Fibroblast of lung (primary cell): ENCODE measurements around the gene P2RX1. TPM values are rescaled to one million over a fixed set of nuclear protein-coding genes. Genes with fewer than 3 reads are reported as not detected.

ENCODE experiments used
- DNase-seq, 2 donors: peaks; one replicate each; pipeline versions ENCODE4 v3.0.0 to v3.0.0-alpha.2; 2010; ENCODE audit warnings: low read depth in 2 of 2
- H2AFZ ChIP-seq: 2 replicates; pipeline ENCODE4 v1.5.1; 2012; ENCODE audit warnings: low read length, control low read depth, inconsistent platforms
- H3K27ac ChIP-seq: 2 replicates; pipeline ENCODE4 v1.5.1; 2011; ENCODE audit warnings: low read length, control low read depth; ENCODE audit not compliant: insufficient read depth
- H3K27me3 ChIP-seq: 2 replicates; pipeline ENCODE4 v1.5.1; 2011; ENCODE audit warnings: mild to moderate bottlenecking, low read length; ENCODE audit not compliant: control insufficient read depth, insufficient read depth
- H3K36me3 ChIP-seq: 2 replicates; pipeline ENCODE4 v1.5.1; 2011; ENCODE audit warnings: low read length; ENCODE audit not compliant: control insufficient read depth, insufficient read depth
- H3K4me1 ChIP-seq: 2 replicates; pipeline ENCODE4 v1.5.1; 2011; ENCODE audit warnings: low read length; ENCODE audit not compliant: control insufficient read depth, insufficient read depth; ENCODE audit errors: extremely low read depth
- H3K4me2 ChIP-seq: 2 replicates; pipeline ENCODE4 v1.5.1; 2011; ENCODE audit warnings: low read length, control low read depth; ENCODE audit not compliant: insufficient read depth; ENCODE audit errors: extremely low read depth
- H3K4me3 ChIP-seq, 4 experiments: fragments of 200-600 bp in 1 of 4; sonication (generic) in 1 of 4; replicated peaks in 1 of 4; 2 replicates each; pipeline ENCODE4 v1.5.1; 2011 to 2016; ENCODE audit warnings: low read length in 4 of 4, low read depth in 3 of 4, mild to moderate bottlenecking in 3 of 4, control low read depth in 2 of 4, inconsistent platforms in 1 of 4, mixed read lengths in 1 of 4; ENCODE audit not compliant: insufficient read depth in 1 of 4; ENCODE audit errors: control extremely low read depth in 1 of 4
- H3K79me2 ChIP-seq: 2 replicates; pipeline ENCODE4 v1.5.1; 2012; ENCODE audit warnings: mild to moderate bottlenecking, low read length, inconsistent platforms; ENCODE audit not compliant: control insufficient read depth, insufficient read depth
- H3K9ac ChIP-seq: 2 replicates; pipeline ENCODE4 v1.5.1; 2011; ENCODE audit warnings: mild to moderate bottlenecking, low read length, control low read depth; ENCODE audit not compliant: insufficient read depth
- H3K9me3 ChIP-seq: 2 replicates; pipeline ENCODE4 v1.5.1; 2012; ENCODE audit warnings: low read depth, low read length; ENCODE audit not compliant: control insufficient read depth, insufficient read depth
- H4K20me1 ChIP-seq: 2 replicates; pipeline ENCODE4 v1.5.1; 2011; ENCODE audit warnings: low read length; ENCODE audit not compliant: control insufficient read depth, insufficient read depth; ENCODE audit errors: extremely low read depth
- CTCF ChIP-seq, 2 donors: IDR thresholded peaks in 1 of 2; conservative IDR thresholded peaks in 1 of 2; 1 replicate in 1 of 2; 2 replicates in 1 of 2; pipeline ENCODE4 v1.5.1; 2011 to 2012; ENCODE audit warnings: low read length in 2 of 2, control low read depth in 1 of 2, inconsistent platforms in 1 of 2, low read depth in 1 of 2, mild to moderate bottlenecking in 1 of 2
- EZH2 ChIP-seq: IDR thresholded peaks from 2 replicates; pipeline ENCODE4 v1.5.1; 2012; ENCODE audit warnings: low read length, control low read depth, mild to moderate bottlenecking; ENCODE audit errors: missing control alignments
- polyA plus RNA-seq, 2 donors: library from polyadenylated mRNA; depleted of rRNA in 1 of 2; stranded (reverse) in 1 of 2; unstranded in 1 of 2; fragments of >200 nt; gene quantifications; 2 replicates each; pipeline ENCODE4 v1.2.1, GENCODE V29; 2011 to 2012; ENCODE audit warnings: missing spikeins in 1 of 2
- total RNA-seq: library from RNA; depleted of rRNA; stranded (reverse); fragments of >200 nt; gene quantifications from 2 replicates; pipeline ENCODE4 v1.2.1, GENCODE V29; 2014

P2RX1 gene
- total and polyA plus RNA-seq, 2 donors (not counting 1 experiment from before 2014, with no cell fraction given), result under 0.01 TPM; not detected in 1

- Histone ChIP-seq H3K4me2 (no peak overlapping the region), H3K9ac (no peak overlapping the region), H3K4me1 (no peaks in the 10 kb centered on the region), H3K79me2 (no peaks in the 10 kb centered on the region), H2AFZ (no peak overlapping the region), H3K27me3 (no peaks in the 10 kb centered on the region), H4K20me1 (no peaks in the 10 kb centered on the region), H3K4me3 (no peak overlapping the region), H3K36me3 (no peaks in the 10 kb centered on the region), H3K9me3 (no peaks in the 10 kb centered on the region), H3K27ac (no peak overlapping the region)
- DNase-seq, result no peak
- no peak for TF ChIP-seq CTCF (conservative IDR thresholded peaks at IDR 0.05 in 1 of 2, IDR thresholded peaks at IDR 0.05 in 1 of 2; ENCODE audit: low read depth in 1 of 2, low read length in 2 of 2)
- no peak for TF ChIP-seq EZH2
Measured at GRCh38 chr17:3929181-3929580, 12.9 kb upstream of the P2RX1 start.

GRCh38 chr17:3928406-3928805 lies 12.1 kb upstream of the P2RX1 start:
- Histone ChIP-seq H2AFZ (no peak overlapping the region), H3K9ac (no peak overlapping the region), H3K27ac (no peak overlapping the region), H3K36me3 (no peaks in the 10 kb centered on the region), H3K27me3 (no peaks in the 10 kb centered on the region), H4K20me1 (no peaks in the 10 kb centered on the region), H3K79me2 (no peaks in the 10 kb centered on the region), H3K4me1 (no peaks in the 10 kb centered on the region), H3K4me2 (no peak overlapping the region), H3K9me3 (no peaks in the 10 kb centered on the region), H3K4me3 (no peak overlapping the region)
- DNase-seq, result no peak
- TF ChIP-seq EZH2, result no peak
- TF ChIP-seq CTCF (conservative IDR thresholded peaks at IDR 0.05 in 1 of 2, IDR thresholded peaks at IDR 0.05 in 1 of 2; ENCODE audit: low read depth in 1 of 2, low read length in 2 of 2), result no peak

- no peak overlapping the region for H3K9ac ChIP-seq
- H3K36me3 ChIP-seq, result no peaks in the 10 kb centered on the region
- no peak overlapping the region for H3K27ac ChIP-seq
- H3K27me3 ChIP-seq, result no peaks in the 10 kb centered on the region
- no peak for TF ChIP-seq EZH2
- TF ChIP-seq CTCF (conservative IDR thresholded peaks at IDR 0.05 in 1 of 2, IDR thresholded peaks at IDR 0.05 in 1 of 2; ENCODE audit: low read depth in 1 of 2, low read length in 2 of 2), result no peak
- H3K4me1 ChIP-seq, result no peaks in the 10 kb centered on the region
- H2AFZ ChIP-seq, result no peak overlapping the region
- H3K4me2 ChIP-seq, result no peak overlapping the region
- DNase-seq, result no peak
- H4K20me1 ChIP-seq, result no peaks in the 10 kb centered on the region
- H3K9me3 ChIP-seq, result no peaks in the 10 kb centered on the region
- H3K4me3 ChIP-seq, result no peak overlapping the region
- H3K79me2 ChIP-seq, result no peaks in the 10 kb centered on the region
Measured at GRCh38 chr17:3927628-3928340, 11.5 kb upstream of the P2RX1 start.
